KMS-11 (cell line): ENCODE data around the gene PCNX2.

Experiments used
- H2AFZ ChIP-seq: fragments of 200-600 bp; sonication (generic); 2 replicates; pipeline ENCODE4 v1.6.1; 2016; ENCODE audit warnings: antibody characterized with exemption, mixed run types, low read depth
- H3K27ac ChIP-seq: fragments of 200-600 bp; sonication (generic); 2 replicates; pipeline ENCODE4 v1.6.1; 2016; ENCODE audit warnings: mild to moderate bottlenecking, mixed run types
- H3K27me3 ChIP-seq: fragments of 200-600 bp; sonication (generic); 2 replicates; pipeline ENCODE4 v1.6.1; 2017; ENCODE audit warnings: mild to moderate bottlenecking, low read depth, mixed run types, moderate library complexity; ENCODE audit not compliant: insufficient read depth
- H3K36me3 ChIP-seq: fragments of 200-600 bp; sonication (generic); 2 replicates; pipeline ENCODE4 v1.6.1; 2017; ENCODE audit warnings: mild to moderate bottlenecking, mixed run types; ENCODE audit not compliant: insufficient read depth
- H3K4me1 ChIP-seq: fragments of 200-600 bp; sonication (generic); 2 replicates; pipeline ENCODE4 v1.6.1; 2016; ENCODE audit warnings: mild to moderate bottlenecking, low read depth, mixed run types; ENCODE audit not compliant: poor library complexity, severe bottlenecking
- H3K4me2 ChIP-seq: fragments of 200-600 bp; sonication (generic); 2 replicates; pipeline ENCODE4 v1.7.0; 2016; ENCODE audit warnings: mild to moderate bottlenecking, mixed run types
- H3K4me3 ChIP-seq: fragments of 200-600 bp; sonication (generic); IDR thresholded peaks from 2 replicates; pipeline ENCODE4 v1.6.1; 2017; ENCODE audit warnings: low read depth, low read length, mixed read lengths; ENCODE audit not compliant: insufficient read depth
- H3K79me2 ChIP-seq: fragments of 200-600 bp; sonication (generic); 2 replicates; pipeline ENCODE4 v1.6.1; 2016; ENCODE audit warnings: low read depth, mixed run types; ENCODE audit not compliant: insufficient read depth
- H3K9ac ChIP-seq: fragments of 200-600 bp; sonication (generic); 2 replicates; pipeline ENCODE4 v1.6.1; 2016; ENCODE audit warnings: mild to moderate bottlenecking, mixed run types
- H4K20me1 ChIP-seq: fragments of 200-600 bp; sonication (generic); 2 replicates; pipeline ENCODE4 v1.6.1; 2016; ENCODE audit warnings: mild to moderate bottlenecking, mixed run types; ENCODE audit not compliant: insufficient read depth
- TF ChIP-seq, protein P1 (sequence below): fragments of 200-600 bp; sonication (generic); conservative IDR thresholded peaks from 2 replicates; pipeline ENCODE4 v1.6.1; 2017; ENCODE audit warnings: low read depth, mild to moderate bottlenecking, antibody characterized with exemption, low read length, moderate library complexity, mixed read lengths

Gene PCNX2

GRCh38 chr1:232998138-232998537 is 297.4 kb downstream of the PCNX2 start:
- Histone ChIP-seq H3K27me3 (no peaks in the 10 kb centered on the region), H3K4me2 (no peak overlapping the region), H3K79me2 (no peaks in the 10 kb centered on the region), H3K4me1 (no peaks in the 10 kb centered on the region), H3K36me3 (no peaks in the 10 kb centered on the region; the same call in 1 of the 2 replicates), H3K4me3 (no peak overlapping the region), H3K9ac (no peak overlapping the region), H2AFZ (no peak overlapping the region), H3K27ac (no peak overlapping the region), H4K20me1 (no peaks in the 10 kb centered on the region)
- TF ChIP-seq, protein P1, sequence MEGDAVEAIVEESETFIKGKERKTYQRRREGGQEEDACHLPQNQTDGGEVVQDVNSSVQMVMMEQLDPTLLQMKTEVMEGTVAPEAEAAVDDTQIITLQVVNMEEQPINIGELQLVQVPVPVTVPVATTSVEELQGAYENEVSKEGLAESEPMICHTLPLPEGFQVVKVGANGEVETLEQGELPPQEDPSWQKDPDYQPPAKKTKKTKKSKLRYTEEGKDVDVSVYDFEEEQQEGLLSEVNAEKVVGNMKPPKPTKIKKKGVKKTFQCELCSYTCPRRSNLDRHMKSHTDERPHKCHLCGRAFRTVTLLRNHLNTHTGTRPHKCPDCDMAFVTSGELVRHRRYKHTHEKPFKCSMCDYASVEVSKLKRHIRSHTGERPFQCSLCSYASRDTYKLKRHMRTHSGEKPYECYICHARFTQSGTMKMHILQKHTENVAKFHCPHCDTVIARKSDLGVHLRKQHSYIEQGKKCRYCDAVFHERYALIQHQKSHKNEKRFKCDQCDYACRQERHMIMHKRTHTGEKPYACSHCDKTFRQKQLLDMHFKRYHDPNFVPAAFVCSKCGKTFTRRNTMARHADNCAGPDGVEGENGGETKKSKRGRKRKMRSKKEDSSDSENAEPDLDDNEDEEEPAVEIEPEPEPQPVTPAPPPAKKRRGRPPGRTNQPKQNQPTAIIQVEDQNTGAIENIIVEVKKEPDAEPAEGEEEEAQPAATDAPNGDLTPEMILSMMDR = no peak

DNA sequence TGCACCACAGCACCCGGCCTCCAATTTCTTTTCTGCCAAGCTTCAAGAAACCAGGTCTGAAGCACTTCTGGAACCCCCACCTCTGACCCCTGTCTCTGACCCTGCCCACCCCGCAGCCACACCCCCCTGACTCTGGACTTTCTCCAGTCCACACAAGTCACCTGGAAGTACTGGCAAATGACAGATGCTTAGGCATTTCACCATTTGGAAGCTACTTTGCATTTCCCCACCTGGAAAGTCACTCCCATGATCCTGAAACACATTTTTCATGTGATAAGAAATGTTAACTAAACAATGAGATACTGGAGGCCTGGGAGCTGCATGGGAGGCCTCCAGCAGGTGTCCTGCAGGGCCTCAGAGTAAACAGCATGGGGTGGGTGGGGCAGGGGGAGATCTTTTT is 299.4 kb downstream of the PCNX2 start:
- Histone ChIP-seq H3K4me1 (no peaks in the 10 kb centered on the region), H2AFZ (no peak overlapping the region), H3K4me3 (no peak overlapping the region), H3K9ac (no peak overlapping the region), H3K27ac (no peak overlapping the region), H3K79me2 (no peaks in the 10 kb centered on the region), H4K20me1 (no peaks in the 10 kb centered on the region), H3K36me3 (no peaks in the 10 kb centered on the region; the same call in 1 of the 2 replicates), H3K27me3 (no peaks in the 10 kb centered on the region), H3K4me2 (no peak overlapping the region)
- TF ChIP-seq, protein P1 = no peak

- H3K4me1 ChIP-seq = no peaks in the 10 kb centered on the region
- H3K27ac ChIP-seq = no peak overlapping the region
- H3K27me3 ChIP-seq = no peaks in the 10 kb centered on the region
- no peak overlapping the region for H3K9ac ChIP-seq
- no peak overlapping the region for H2AFZ ChIP-seq
- no peaks in the 10 kb centered on the region; the same call in 1 of the 2 replicates for H3K36me3 ChIP-seq
- no peaks in the 10 kb centered on the region for H3K79me2 ChIP-seq
- H3K4me3 ChIP-seq = no peak overlapping the region
- H4K20me1 ChIP-seq = no peaks in the 10 kb centered on the region
- TF ChIP-seq, protein P1 = no peak
- H3K4me2 ChIP-seq = no peak overlapping the region
These were observed 300.3 kb downstream of the PCNX2 start for GRCh38 chr1:232995189-232995588.

GRCh38 chr1:232993555-232993954 is 302.0 kb downstream of the PCNX2 start:
- Histone ChIP-seq H3K4me1 (no peaks in the 10 kb centered on the region), H3K27me3 (no peaks in the 10 kb centered on the region), H2AFZ (no peak overlapping the region), H3K4me2 (no peak overlapping the region), H3K9ac (no peak overlapping the region), H4K20me1 (no peaks in the 10 kb centered on the region), H3K79me2 (no peaks in the 10 kb centered on the region), H3K36me3 (no peaks in the 10 kb centered on the region), H3K4me3 (no peak overlapping the region), H3K27ac (no peak overlapping the region)
- TF ChIP-seq, protein P1 = no peak
